Brain microvascular endothelial cell (primary cell): ENCODE data around the gene TUBGCP3.
A peak's percentile ranks its signal among the peaks of the same experiment; 100 is the strongest.
"Not testable (repeated sequence)": the region's sequence is repeated elsewhere in the genome, so short reads cannot be mapped to it uniquely, and the experiment has no call there.

Experiments used
- DNase-seq: peaks from one replicate; pipeline ENCODE4 v3.0.0-alpha.2; 2020
- H3K27ac ChIP-seq: fragments of 250-450 bp; sonication (Bioruptor Pico); 2 replicates; pipeline ENCODE4 v1.5.1; 2020; ENCODE audit warnings: mild to moderate bottlenecking, moderate library complexity
- H3K27me3 ChIP-seq: fragments of 250-450 bp; sonication (Bioruptor Pico); replicated peaks from 2 replicates; pipeline ENCODE4 v1.5.1; 2020; ENCODE audit warnings: mild to moderate bottlenecking
- H3K36me3 ChIP-seq: fragments of 250-450 bp; sonication (Bioruptor Pico); replicated peaks from 2 replicates; pipeline ENCODE4 v1.5.1; 2020; ENCODE audit warnings: mild to moderate bottlenecking
- H3K4me3 ChIP-seq: 2 replicates; pipeline ENCODE4 v1.5.1; 2011; ENCODE audit warnings: low read depth, mild to moderate bottlenecking, control low read depth, low read length, moderate library complexity
- CTCF ChIP-seq: IDR thresholded peaks from 2 replicates; pipeline ENCODE4 v1.5.1; 2011; ENCODE audit warnings: low read depth, mild to moderate bottlenecking, moderate library complexity, low read length, control low read depth, inconsistent platforms; ENCODE audit errors: missing control alignments
- in situ Hi-C: cut with HindIII; loops from 2 replicates; pipeline ENCODE4 v1.10.0; 2017; ENCODE audit warnings: low sequenced_read_pairs, low pct_ligation_motif_present

TUBGCP3 gene

GRCh38 chr13:112587764-112588489 lies at the start of gene TUBGCP3:
Gene TUBGCP3 (minus strand): TSS chr13:112588153. CDS start chr13:112587980, 173 bp downstream.
- TF ChIP-seq CTCF, result no peak
- no peaks in the 10 kb centered on the region for H3K36me3 ChIP-seq
- DNase-seq, result peak; percentile 61
- H3K27me3 ChIP-seq, result no peaks in the 10 kb centered on the region
- H3K4me3 ChIP-seq, result peak within 1 kb of the TSS; percentile 90
- H3K27ac ChIP-seq, result peak within 1 kb of the TSS; percentile 80
- in situ Hi-C loops, result no loop called here

GRCh38 chr13:112637017-112637801 lies 49.3 kb upstream of the TUBGCP3 start:
- Histone ChIP-seq H3K4me3 (no peak overlapping the region), H3K27me3 (peaks cover 14% of the 10 kb centered on the region), H3K36me3 (no peaks in the 10 kb centered on the region), H3K27ac (no peak overlapping the region)
- in situ Hi-C loops, result no loop called here
- no peak for DNase-seq
- peak; percentile 11 for TF ChIP-seq CTCF

- no peak for TF ChIP-seq CTCF
- no peaks in the 10 kb centered on the region for H3K36me3 ChIP-seq
- peaks cover 14% of the 10 kb centered on the region for H3K27me3 ChIP-seq
- H3K27ac ChIP-seq, result no peak overlapping the region
- no peak overlapping the region for H3K4me3 ChIP-seq
- DNase-seq, result no peak
- in situ Hi-C loops, result no loop called here
Measured at GRCh38 chr13:112636401-112636975, 48.5 kb upstream of the TUBGCP3 start.

- Histone ChIP-seq H3K4me3 (no peak overlapping the region), H3K27ac (no peak overlapping the region), H3K36me3 (no peaks in the 10 kb centered on the region), H3K27me3 (peaks cover 14% of the 10 kb centered on the region)
- in situ Hi-C loops, result no loop called here
- DNase-seq, result no peak
- TF ChIP-seq CTCF, result no peak
Measured at GRCh38 chr13:112635323-112635722, 47.4 kb upstream of the TUBGCP3 start.

- H3K36me3 ChIP-seq, result no peaks in the 10 kb centered on the region
- in situ Hi-C loops, result no loop called here
- no peak for DNase-seq
- TF ChIP-seq CTCF, result no peak
- no peak overlapping the region for H3K4me3 ChIP-seq
- H3K27ac ChIP-seq, result no peak overlapping the region
- H3K27me3 ChIP-seq, result peaks cover 14% of the 10 kb centered on the region
Measured at GRCh38 chr13:112634102-112634501, 46.1 kb upstream of the TUBGCP3 start.

GRCh38 chr13:112630226-112630625 lies 42.3 kb upstream of the TUBGCP3 start:
- H3K27me3 ChIP-seq, H3K27ac ChIP-seq, DNase-seq, H3K4me3 ChIP-seq, H3K36me3 ChIP-seq, in situ Hi-C loops: not testable (repeated sequence)
